ENCODE data around the gene HIVEP2. TPM values are rescaled to one million over a fixed set of nuclear protein-coding genes. Genes with fewer than 3 reads are reported as not detected.

Gene HIVEP2
- total RNA-seq, 2 donors from 2014 or later = 1.7 to 2.4 TPM

DNA sequence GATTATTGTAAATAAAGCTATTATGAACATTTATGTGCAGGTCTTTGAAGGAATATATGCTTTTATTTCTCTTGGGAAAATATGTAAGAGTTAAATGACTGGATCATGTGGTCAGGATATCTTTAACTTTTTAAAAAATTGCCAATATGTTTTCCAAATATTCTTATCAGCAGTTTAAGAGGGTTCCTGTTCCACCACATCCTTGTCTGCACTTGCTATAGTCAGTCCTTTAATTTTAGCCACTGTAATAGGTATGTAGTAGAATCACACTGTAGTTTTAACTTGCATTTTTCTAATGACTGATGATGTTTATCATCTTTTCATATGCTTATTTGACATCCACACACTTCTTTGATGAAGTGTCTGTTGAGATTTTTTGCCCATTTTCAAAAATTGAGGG, 23.6 kb upstream of the HIVEP2 start:
- Mint-ChIP-seq H3K4me1 (no peaks in the 10 kb centered on the region), H3K27ac (no peak overlapping the region), H3K9me3 (no peaks in the 10 kb centered on the region), H3K27me3 (ENCODE audit: insufficient read depth) (no peaks in the 10 kb centered on the region), H3K36me3 (ENCODE audit: low read depth) (no peaks in the 10 kb centered on the region), H3K4me3 (no peak overlapping the region)
- Histone ChIP-seq H3K27me3 (ENCODE audit: control insufficient read depth, insufficient read depth, low read length, poor library complexity, severe bottlenecking) (peaks cover 6% of the 10 kb centered on the region), H3K4me3 (ENCODE audit: low read length) (no peak overlapping the region), H3K4me1 (ENCODE audit: control insufficient read depth, insufficient read depth, low read length) (no peaks in the 10 kb centered on the region), H3K36me3 (ENCODE audit: control insufficient read depth, insufficient read depth, low read length) (no peaks in the 10 kb centered on the region), H3K27ac (ENCODE audit: low read depth, low read length) (no peak overlapping the region), H3K9me3 (ENCODE audit: control insufficient read depth, low read length) (peaks cover 5% of the 10 kb centered on the region), H3K9ac (ENCODE audit: extremely low read depth, low read length, poor library complexity, severe bottlenecking) (no peak overlapping the region)
- DNase-seq = no peak
- TF ChIP-seq, protein P1, sequence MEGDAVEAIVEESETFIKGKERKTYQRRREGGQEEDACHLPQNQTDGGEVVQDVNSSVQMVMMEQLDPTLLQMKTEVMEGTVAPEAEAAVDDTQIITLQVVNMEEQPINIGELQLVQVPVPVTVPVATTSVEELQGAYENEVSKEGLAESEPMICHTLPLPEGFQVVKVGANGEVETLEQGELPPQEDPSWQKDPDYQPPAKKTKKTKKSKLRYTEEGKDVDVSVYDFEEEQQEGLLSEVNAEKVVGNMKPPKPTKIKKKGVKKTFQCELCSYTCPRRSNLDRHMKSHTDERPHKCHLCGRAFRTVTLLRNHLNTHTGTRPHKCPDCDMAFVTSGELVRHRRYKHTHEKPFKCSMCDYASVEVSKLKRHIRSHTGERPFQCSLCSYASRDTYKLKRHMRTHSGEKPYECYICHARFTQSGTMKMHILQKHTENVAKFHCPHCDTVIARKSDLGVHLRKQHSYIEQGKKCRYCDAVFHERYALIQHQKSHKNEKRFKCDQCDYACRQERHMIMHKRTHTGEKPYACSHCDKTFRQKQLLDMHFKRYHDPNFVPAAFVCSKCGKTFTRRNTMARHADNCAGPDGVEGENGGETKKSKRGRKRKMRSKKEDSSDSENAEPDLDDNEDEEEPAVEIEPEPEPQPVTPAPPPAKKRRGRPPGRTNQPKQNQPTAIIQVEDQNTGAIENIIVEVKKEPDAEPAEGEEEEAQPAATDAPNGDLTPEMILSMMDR (conservative IDR thresholded peaks at IDR 0.05) = no peak

DNA sequence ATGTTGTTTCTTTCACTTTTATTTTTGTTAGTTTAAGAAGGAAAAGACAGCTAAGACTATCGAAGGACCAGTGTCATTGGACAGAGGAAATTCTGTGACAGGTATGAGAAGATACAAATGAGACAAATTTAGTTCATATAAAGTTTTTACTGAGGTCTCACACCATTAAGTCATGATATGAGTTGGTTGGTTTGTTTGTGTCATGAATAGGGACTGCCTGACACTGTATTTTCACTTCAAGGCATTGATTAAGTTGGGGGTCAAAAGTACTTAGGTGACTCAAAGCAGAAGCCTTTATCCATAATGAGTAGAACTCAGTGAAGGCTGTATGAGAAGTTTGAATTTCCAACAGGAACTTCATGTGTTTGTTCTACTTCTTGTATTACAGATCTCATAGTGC, 21.3 kb upstream of the HIVEP2 start:
- H3K36me3 Mint-ChIP-seq (ENCODE audit: low read depth) = no peaks in the 10 kb centered on the region
- H3K4me3 Mint-ChIP-seq = no peak overlapping the region
- Histone ChIP-seq H3K4me1 (ENCODE audit: control insufficient read depth, insufficient read depth, low read length) (no peaks in the 10 kb centered on the region), H3K9me3 (ENCODE audit: control insufficient read depth, low read length) (peaks cover 5% of the 10 kb centered on the region), H3K27me3 (ENCODE audit: control insufficient read depth, insufficient read depth, low read length, poor library complexity, severe bottlenecking) (peaks cover 6% of the 10 kb centered on the region), H3K4me3 (ENCODE audit: low read length) (no peak overlapping the region), H3K36me3 (ENCODE audit: control insufficient read depth, insufficient read depth, low read length) (no peaks in the 10 kb centered on the region), H3K27ac (ENCODE audit: low read depth, low read length) (no peak overlapping the region), H3K9ac (ENCODE audit: extremely low read depth, low read length, poor library complexity, severe bottlenecking) (no peak overlapping the region)
- DNase-seq = no peak
- no peaks in the 10 kb centered on the region for H3K4me1 Mint-ChIP-seq
- H3K27me3 Mint-ChIP-seq (ENCODE audit: insufficient read depth) = no peaks in the 10 kb centered on the region
- 96 to 100% methylated on average over 1 of the region's 1 CpG for WGBS, 2 experiments (ENCODE audit: insufficient coverage in 1 of 2, insufficient read length in 1 of 2)
- TF ChIP-seq, protein P1 (conservative IDR thresholded peaks at IDR 0.05) = no peak
- no peaks in the 10 kb centered on the region for H3K9me3 Mint-ChIP-seq
- no peak overlapping the region for H3K27ac Mint-ChIP-seq

DNA sequence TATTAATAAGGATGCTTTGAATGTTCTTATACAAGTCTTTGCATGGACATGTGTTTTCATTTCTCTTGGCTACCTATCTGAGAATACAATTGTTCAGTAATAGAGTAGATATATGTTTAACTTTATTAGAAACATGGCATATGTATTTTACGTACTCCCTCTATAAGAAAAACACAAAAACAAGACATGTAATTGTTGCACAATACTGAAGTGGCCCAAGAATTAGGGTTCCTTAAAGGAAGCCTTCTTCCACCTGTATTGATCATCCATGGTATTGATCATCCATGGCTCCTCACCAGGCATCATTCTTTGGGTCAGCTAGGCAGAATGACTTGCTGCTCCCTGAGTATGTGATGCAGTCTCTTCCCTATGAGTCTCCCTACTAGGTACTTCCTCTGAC, 20.2 kb upstream of the HIVEP2 start:
- H3K27ac Mint-ChIP-seq = no peak overlapping the region
- no peak for DNase-seq
- Histone ChIP-seq H3K9me3 (ENCODE audit: control insufficient read depth, low read length) (peaks cover 5% of the 10 kb centered on the region), H3K27ac (ENCODE audit: low read depth, low read length) (no peak overlapping the region), H3K4me3 (ENCODE audit: low read length) (no peak overlapping the region), H3K9ac (ENCODE audit: extremely low read depth, low read length, poor library complexity, severe bottlenecking) (no peak overlapping the region), H3K36me3 (ENCODE audit: control insufficient read depth, insufficient read depth, low read length) (no peaks in the 10 kb centered on the region), H3K27me3 (ENCODE audit: control insufficient read depth, insufficient read depth, low read length, poor library complexity, severe bottlenecking) (peaks cover 6% of the 10 kb centered on the region), H3K4me1 (ENCODE audit: control insufficient read depth, insufficient read depth, low read length) (no peaks in the 10 kb centered on the region)
- H3K9me3 Mint-ChIP-seq = peaks cover 4% of the 10 kb centered on the region
- H3K36me3 Mint-ChIP-seq (ENCODE audit: low read depth) = no peaks in the 10 kb centered on the region
- no peaks in the 10 kb centered on the region for H3K27me3 Mint-ChIP-seq (ENCODE audit: insufficient read depth)
- TF ChIP-seq, protein P1 (conservative IDR thresholded peaks at IDR 0.05) = no peak
- no peak overlapping the region for H3K4me3 Mint-ChIP-seq
- H3K4me1 Mint-ChIP-seq = no peaks in the 10 kb centered on the region
- WGBS, 2 experiments (ENCODE audit: insufficient coverage in 1 of 2, insufficient read length in 1 of 2) = 100% methylated on average over 1 of the region's 1 CpG; no CpG with 5 or more reads in 1 of the 2 experiments

Data from endodermal cell (in vitro differentiated cells).